PC-9 (cell line): Measurements from ENCODE around the gene SBNO2. TPM values are rescaled to one million over a fixed set of nuclear protein-coding genes. Genes with fewer than 3 reads are reported as not detected.

Experiments used
- BruUV-seq: library from RNA; stranded (reverse); fragments of 400-500 nt; replicated peaks from 2 replicates; lab custom pipeline; 2021; lab: Mats Ljungman, UMichigan
- CTCF ChIA-PET: fragments of 300-600 bp; sonication (Branson Sonifier 250); formaldehyde crosslinking; loops from one replicate; lab custom pipeline; 2022; ENCODE audit warnings: antibody characterized with exemption; lab: Charles Lee
- POLR2A ChIA-PET: fragments of 300-600 bp; sonication (Branson Sonifier 250); formaldehyde crosslinking; loops from one replicate; lab custom pipeline; 2022; ENCODE audit warnings: antibody characterized with exemption; ENCODE audit not compliant: unreplicated experiment; lab: Charles Lee
- DNase-seq, 2 experiments: peaks; one replicate each; pipeline versions ENCODE4 v3.0.0 to v3.0.0-alpha.2; 2015 to 2022; ENCODE audit warnings: mixed read lengths in 1 of 2
- H2AFZ ChIP-seq: fragments of 200-600 bp; sonication (generic); 2 replicates; pipeline ENCODE4 v1.8.1; 2017; ENCODE audit warnings: antibody characterized with exemption
- H3F3A ChIP-seq: fragments of 200-600 bp; sonication (generic); 2 replicates; pipeline ENCODE4 v1.8.1; 2017; ENCODE audit warnings: antibody characterized with exemption, mild to moderate bottlenecking, low read depth; ENCODE audit not compliant: insufficient read depth
- H3K27ac ChIP-seq: fragments of 200-600 bp; sonication (generic); 2 replicates; pipeline ENCODE4 v1.6.1; 2016; ENCODE audit warnings: mixed run types
- H3K27me3 ChIP-seq: fragments of 200-600 bp; sonication (generic); 2 replicates; pipeline ENCODE4 v1.6.1; 2016; ENCODE audit warnings: low read depth, mixed run types; ENCODE audit not compliant: insufficient read depth
- H3K36me3 ChIP-seq: fragments of 200-600 bp; sonication (generic); 2 replicates; pipeline ENCODE4 v1.6.1; 2016; ENCODE audit warnings: low read depth, mixed run types
- H3K4me1 ChIP-seq: fragments of 200-600 bp; sonication (generic); replicated peaks from 2 replicates; pipeline ENCODE4 v1.6.1; 2016; ENCODE audit warnings: mixed run types; ENCODE audit not compliant: insufficient read depth
- H3K4me2 ChIP-seq: fragments of 200-600 bp; sonication (generic); 2 replicates; pipeline ENCODE4 v1.6.1; 2017; ENCODE audit warnings: mixed run types
- H3K4me3 ChIP-seq: fragments of 200-600 bp; sonication (generic); 2 replicates; pipeline ENCODE4 v1.6.1; 2016; ENCODE audit warnings: mixed run types
- H3K79me2 ChIP-seq: fragments of 200-600 bp; sonication (generic); 2 replicates; pipeline ENCODE4 v1.6.1; 2017; ENCODE audit warnings: low read depth, mixed run types
- H3K9me2 ChIP-seq: fragments of 200-600 bp; sonication (generic); 2 replicates; pipeline ENCODE4 v1.8.1; 2017; ENCODE audit warnings: mild to moderate bottlenecking; ENCODE audit not compliant: insufficient read depth
- H3K9me3 ChIP-seq: fragments of 200-600 bp; sonication (generic); 2 replicates; pipeline ENCODE4 v1.8.1; 2016; ENCODE audit warnings: low read depth; ENCODE audit not compliant: insufficient read depth
- H4K20me1 ChIP-seq: fragments of 200-600 bp; sonication (generic); 2 replicates; pipeline ENCODE4 v1.8.1; 2017; ENCODE audit not compliant: insufficient read depth
- EZH2 ChIP-seq: fragments of 200-600 bp; sonication (generic); IDR thresholded peaks from 2 replicates; pipeline ENCODE4 v1.8.0; 2017; ENCODE audit warnings: antibody characterized with exemption, low read depth
- intact Hi-C: fragments of 100-400 bp; cut with micrococcal nuclease; formaldehyde crosslinking; loops from one replicate; pipeline ENCODE4 v1.10.0; 2022; ENCODE audit not compliant: unreplicated experiment
- total RNA-seq: library from RNA; stranded (reverse); gene quantifications from 2 replicates; pipeline ENCODE4 v1.2.3, GENCODE V29; 2021
- TF ChIP-seq, protein P1 (sequence below): fragments of 200-600 bp; sonication (generic); conservative IDR thresholded peaks from 2 replicates; pipeline ENCODE4 v1.6.1; 2017; ENCODE audit warnings: mixed run types, antibody characterized with exemption, mild to moderate bottlenecking, moderate library complexity

SBNO2 gene
- total RNA-seq, 1 experiment from 2014 or later, result 82.4 TPM

DNA sequence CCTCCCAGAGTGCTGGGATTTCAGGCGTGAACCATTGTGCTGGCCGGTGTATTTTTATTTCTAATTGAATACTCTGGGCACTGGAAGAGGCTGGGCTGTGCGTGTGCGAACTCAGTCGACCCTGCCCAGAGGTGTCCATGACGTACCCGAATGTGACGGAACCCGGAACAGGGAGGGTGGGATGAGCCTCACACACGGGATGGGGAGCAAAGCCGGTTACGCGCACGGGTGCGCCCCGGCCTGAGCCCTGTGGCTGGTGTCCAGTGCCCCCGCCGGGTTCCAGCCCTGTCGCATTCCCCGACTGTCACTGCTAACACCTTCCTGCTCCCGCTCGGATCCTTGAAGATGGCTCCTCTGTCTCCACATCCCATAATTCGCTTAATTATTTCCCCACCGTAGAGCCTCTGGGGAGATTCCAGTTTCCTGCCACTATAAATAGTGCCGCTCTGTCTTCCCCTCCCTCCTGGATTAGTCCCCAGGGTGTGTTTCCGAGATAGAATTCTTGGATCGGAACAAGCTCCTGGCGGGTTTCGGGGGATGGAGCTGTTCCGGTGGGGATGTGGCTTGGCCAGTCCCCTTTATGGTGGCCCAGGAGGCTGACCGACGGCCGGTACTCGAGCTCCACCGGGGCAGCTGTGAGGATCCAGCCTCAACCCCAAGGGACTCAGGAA lies 22.0 kb downstream of the SBNO2 start:
- Histone ChIP-seq H3K79me2 (peaks cover 52% of the 10 kb centered on the region), H3K9me3 (no peaks in the 10 kb centered on the region), H3K36me3 (no peaks in the 10 kb centered on the region), H3K4me2 (no peak overlapping the region), H3K4me1 (peaks cover 19% of the 10 kb centered on the region), H3K27me3 (no peaks in the 10 kb centered on the region), H3K27ac (no peak overlapping the region), H3K9me2 (no peaks in the 10 kb centered on the region), H2AFZ (no peak overlapping the region), H3F3A (peaks cover 23% of the 10 kb centered on the region; the same call in 1 of the 2 replicates), H3K4me3 (no peak overlapping the region), H4K20me1 (peaks cover 34% of the 10 kb centered on the region)
- no peak for DNase-seq
- no TSS peak for BruUV-seq
- POLR2A ChIA-PET, result interaction anchor here (0.6 to 0.9 kb wide), 2 partner anchors 50 to 58 kb away, joined by 5 to 17 read pairs; no protein-coding TSS in a partner anchor
- intact Hi-C loops, result no loop called here
- CTCF ChIA-PET, result no interaction called here
- no peak for TF ChIP-seq EZH2
- TF ChIP-seq, protein P1, sequence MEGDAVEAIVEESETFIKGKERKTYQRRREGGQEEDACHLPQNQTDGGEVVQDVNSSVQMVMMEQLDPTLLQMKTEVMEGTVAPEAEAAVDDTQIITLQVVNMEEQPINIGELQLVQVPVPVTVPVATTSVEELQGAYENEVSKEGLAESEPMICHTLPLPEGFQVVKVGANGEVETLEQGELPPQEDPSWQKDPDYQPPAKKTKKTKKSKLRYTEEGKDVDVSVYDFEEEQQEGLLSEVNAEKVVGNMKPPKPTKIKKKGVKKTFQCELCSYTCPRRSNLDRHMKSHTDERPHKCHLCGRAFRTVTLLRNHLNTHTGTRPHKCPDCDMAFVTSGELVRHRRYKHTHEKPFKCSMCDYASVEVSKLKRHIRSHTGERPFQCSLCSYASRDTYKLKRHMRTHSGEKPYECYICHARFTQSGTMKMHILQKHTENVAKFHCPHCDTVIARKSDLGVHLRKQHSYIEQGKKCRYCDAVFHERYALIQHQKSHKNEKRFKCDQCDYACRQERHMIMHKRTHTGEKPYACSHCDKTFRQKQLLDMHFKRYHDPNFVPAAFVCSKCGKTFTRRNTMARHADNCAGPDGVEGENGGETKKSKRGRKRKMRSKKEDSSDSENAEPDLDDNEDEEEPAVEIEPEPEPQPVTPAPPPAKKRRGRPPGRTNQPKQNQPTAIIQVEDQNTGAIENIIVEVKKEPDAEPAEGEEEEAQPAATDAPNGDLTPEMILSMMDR, result no peak

DNA sequence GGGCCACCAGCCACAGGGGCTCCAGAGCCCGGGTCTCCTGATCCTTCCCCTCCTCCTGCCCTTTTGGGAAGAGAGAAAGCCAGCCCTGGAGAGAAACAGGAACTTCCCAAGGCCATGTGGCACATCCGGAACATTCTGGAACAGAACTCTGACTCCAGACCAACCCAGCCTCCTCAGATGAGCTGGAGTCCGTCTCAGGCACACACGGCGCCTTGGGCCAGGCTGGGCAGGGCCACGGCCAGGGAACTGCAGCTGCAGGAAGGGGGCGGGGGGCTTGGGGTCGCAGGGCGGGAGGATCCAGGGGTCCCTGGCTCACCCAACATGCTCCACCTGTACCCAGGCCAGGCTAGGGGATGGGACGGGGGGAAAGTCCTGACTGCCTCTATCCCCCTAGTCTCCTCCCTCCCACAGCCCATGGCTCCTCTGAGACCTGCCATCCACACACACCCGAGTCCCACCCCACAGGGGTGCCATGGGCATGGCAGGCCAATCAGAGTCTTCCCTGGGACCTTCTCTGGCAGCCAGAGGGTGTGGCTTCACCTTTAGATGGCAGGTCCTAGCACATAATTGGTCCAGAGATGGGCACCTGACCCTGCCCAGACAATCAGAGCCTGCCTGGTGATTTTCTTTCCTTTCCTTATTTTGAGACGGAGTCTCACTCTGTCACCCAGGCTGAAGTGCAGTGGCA lies 22.9 kb downstream of the SBNO2 start:
- H3K79me2 ChIP-seq, result peaks cover 43% of the 10 kb centered on the region
- BruUV-seq, result no TSS peak
- H2AFZ ChIP-seq, result no peak overlapping the region
- H3F3A ChIP-seq, result peaks cover 20% of the 10 kb centered on the region; the same call in 1 of the 2 replicates
- H3K27me3 ChIP-seq, result no peaks in the 10 kb centered on the region
- TF ChIP-seq, protein P1, result no peak
- no peak for TF ChIP-seq EZH2
- no peaks in the 10 kb centered on the region for H3K9me2 ChIP-seq
- H3K9me3 ChIP-seq, result no peaks in the 10 kb centered on the region
- peaks cover 29% of the 10 kb centered on the region for H4K20me1 ChIP-seq
- peaks cover 18% of the 10 kb centered on the region for H3K4me1 ChIP-seq
- H3K4me3 ChIP-seq, result no peak overlapping the region
- POLR2A ChIA-PET, result interaction anchor here (0.9 kb wide), 1 partner anchor 57 kb away, joined by 5 read pairs; no protein-coding TSS in a partner anchor
- H3K36me3 ChIP-seq, result no peaks in the 10 kb centered on the region
- CTCF ChIA-PET, result no interaction called here
- H3K4me2 ChIP-seq, result no peak overlapping the region
- DNase-seq, result no peak
- intact Hi-C loops, result no loop called here
- H3K27ac ChIP-seq, result no peak overlapping the region

DNA sequence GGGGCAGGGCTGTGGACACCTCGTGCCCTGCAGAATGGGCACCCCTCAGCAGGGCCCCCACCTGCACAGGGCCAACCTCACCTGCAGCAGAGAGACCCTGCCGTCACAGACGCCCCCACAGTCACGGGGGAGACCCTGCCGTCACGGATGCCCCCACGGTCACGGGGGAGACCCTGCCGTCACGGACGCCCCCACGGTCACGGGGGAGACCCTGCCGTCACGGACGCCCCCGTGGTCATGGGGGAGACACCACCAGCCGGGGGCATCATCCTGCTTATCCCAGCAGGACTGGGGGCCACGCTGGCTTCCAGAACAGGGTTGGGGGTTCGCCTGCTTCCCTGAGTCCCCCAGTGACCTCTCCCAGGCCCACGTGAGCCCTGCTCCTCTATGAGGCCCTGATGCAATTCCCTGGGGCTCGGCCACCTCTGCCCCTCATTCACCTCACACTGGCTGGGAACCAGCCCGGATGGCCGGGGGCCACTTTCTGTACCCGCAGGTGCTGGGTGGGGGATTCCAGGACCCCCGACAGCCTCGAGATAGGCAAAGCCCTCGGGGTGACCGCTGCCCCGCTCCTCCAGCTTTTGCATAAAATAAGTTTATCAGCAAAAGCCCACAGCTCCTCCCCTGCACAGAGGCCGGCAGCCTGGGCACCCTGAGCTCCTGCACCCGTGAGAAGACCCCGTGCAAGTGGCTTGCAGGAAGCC lies 23.6 kb downstream of the SBNO2 start:
- Histone ChIP-seq H3F3A (peaks cover 16% of the 10 kb centered on the region; the same call in 1 of the 2 replicates), H3K27ac (no peak overlapping the region), H3K4me1 (peaks cover 11% of the 10 kb centered on the region), H2AFZ (no peak overlapping the region), H3K9me2 (no peaks in the 10 kb centered on the region), H3K36me3 (no peaks in the 10 kb centered on the region), H4K20me1 (peaks cover 22% of the 10 kb centered on the region), H3K79me2 (peaks cover 38% of the 10 kb centered on the region), H3K4me3 (no peak overlapping the region), H3K9me3 (no peaks in the 10 kb centered on the region), H3K4me2 (no peak overlapping the region), H3K27me3 (no peaks in the 10 kb centered on the region)
- no peak for DNase-seq
- CTCF ChIA-PET, result no interaction called here
- BruUV-seq, result no TSS peak
- TF ChIP-seq, protein P1, result no peak
- no peak for TF ChIP-seq EZH2
- POLR2A ChIA-PET, result no interaction called here
- intact Hi-C loops, result no loop called here
